HG02610 (cell line): ENCODE results near the gene MAST4.
"Not testable (repeated sequence)": the region's sequence is repeated elsewhere in the genome, so short reads cannot be mapped to it uniquely, and the experiment has no call there.

Experiments
- ATAC-seq: cut with Tn5 transposase; IDR thresholded peaks from one replicate; pipeline ENCODE4 v1.9.1; 2021; ENCODE audit warnings: mild to moderate bottlenecking, moderate library complexity; ENCODE audit not compliant: unreplicated experiment

The MAST4 gene

GRCh38 chr5:67168069-67168468, 571.9 kb downstream of the MAST4 start:
- ATAC-seq, result no peak

- no peak for ATAC-seq
Observed at GRCh38 chr5:67170767-67171166, 574.6 kb downstream of the MAST4 start.

- ATAC-seq, result not testable (repeated sequence)
Observed at GRCh38 chr5:67173351-67173750, 577.2 kb downstream of the MAST4 start.

DNA sequence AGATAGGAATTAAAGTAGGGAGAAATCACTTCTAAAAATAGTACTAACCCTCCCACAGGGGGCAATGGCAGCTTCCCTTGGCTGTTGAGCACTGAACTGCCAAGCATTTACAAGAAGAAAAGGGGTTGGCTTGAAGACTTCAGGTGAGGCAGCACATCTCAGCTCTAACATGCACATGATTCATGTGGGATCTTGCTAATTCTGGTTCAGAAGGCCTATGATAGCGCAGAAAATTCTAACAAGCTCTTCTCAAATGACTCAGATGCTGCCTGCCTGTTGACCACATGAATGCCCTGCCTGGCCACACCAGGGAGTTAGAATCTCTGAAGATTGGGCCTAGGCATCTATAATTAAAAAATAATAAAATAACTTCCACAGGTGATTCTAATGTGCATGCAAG, 577.8 kb downstream of the MAST4 start:
- ATAC-seq, result no peak

DNA sequence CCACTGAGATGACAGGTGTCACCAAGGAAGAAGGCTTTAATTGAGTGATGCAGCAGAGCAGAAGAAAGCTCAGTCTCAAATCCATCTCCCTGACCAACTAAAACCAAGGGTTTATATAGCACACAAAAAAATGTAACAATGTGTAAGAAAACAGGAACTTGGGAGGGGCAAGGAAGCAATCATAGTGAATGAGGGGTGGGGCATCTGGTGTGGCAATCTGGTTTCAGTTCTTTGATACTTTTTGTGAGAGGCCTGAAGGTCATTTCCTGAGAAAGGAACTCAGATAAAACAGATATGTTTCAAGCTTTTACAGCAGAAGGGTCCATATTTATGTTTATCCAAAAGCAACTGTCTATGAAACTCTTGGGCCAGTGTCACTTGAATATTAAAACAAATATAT, 580.7 kb downstream of the MAST4 start:
- no peak for ATAC-seq

- no peak for ATAC-seq
Observed at GRCh38 chr5:67178085-67178484, 581.9 kb downstream of the MAST4 start.

DNA sequence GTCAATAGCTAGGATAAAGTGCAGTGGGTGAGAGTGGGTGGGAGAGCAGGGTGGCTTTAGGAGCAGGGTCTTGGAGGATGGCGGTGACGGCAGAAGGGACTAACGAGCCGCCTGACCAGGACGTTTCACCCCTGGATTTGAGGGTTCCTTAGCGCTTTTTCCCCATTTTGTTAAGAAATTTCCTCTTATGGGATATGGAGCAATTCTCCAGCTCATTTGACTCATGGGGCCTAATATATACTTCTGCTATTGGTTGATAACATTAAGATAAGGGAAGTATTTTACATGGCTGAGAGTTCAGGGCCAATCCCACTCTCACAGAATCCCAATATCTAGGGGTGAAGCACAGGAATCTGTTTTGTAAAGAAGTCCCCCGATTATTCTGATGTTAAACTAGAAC, 582.8 kb downstream of the MAST4 start:
- no peak for ATAC-seq

- no peak for ATAC-seq
Observed at GRCh38 chr5:67179697-67180361, 583.6 kb downstream of the MAST4 start.

DNA sequence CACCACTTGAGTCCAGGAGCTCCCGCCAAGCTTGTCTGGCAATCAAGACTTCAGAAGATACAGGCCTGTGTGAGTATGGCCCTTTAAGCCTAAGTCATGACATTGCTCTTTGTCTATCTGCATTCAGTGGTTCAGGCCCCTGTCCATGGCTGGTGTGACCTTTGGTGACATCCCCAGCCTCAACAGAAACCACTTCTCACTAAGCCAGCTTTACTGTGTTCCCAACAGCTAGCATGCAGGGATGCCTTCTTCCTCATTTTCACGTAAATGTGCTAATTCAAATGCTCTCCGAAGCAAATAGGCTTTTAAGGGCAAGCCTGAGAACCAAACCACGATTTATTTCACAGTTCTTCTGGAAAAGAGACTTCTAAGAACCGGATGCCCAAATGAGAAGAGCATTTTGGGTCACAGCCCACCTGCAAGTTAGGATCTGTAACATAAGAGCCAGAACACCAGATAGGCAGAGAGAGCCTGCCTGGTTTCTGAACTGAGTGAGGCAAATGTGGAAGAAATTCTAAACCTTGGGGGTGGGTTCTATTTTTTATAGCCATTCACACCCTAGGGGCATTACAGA, 585.5 kb downstream of the MAST4 start:
- no peak for ATAC-seq

- ATAC-seq, result no peak
Observed at GRCh38 chr5:67182301-67182790, 586.2 kb downstream of the MAST4 start.

GRCh38 chr5:67183859-67184258, 587.7 kb downstream of the MAST4 start:
- no peak for ATAC-seq

DNA sequence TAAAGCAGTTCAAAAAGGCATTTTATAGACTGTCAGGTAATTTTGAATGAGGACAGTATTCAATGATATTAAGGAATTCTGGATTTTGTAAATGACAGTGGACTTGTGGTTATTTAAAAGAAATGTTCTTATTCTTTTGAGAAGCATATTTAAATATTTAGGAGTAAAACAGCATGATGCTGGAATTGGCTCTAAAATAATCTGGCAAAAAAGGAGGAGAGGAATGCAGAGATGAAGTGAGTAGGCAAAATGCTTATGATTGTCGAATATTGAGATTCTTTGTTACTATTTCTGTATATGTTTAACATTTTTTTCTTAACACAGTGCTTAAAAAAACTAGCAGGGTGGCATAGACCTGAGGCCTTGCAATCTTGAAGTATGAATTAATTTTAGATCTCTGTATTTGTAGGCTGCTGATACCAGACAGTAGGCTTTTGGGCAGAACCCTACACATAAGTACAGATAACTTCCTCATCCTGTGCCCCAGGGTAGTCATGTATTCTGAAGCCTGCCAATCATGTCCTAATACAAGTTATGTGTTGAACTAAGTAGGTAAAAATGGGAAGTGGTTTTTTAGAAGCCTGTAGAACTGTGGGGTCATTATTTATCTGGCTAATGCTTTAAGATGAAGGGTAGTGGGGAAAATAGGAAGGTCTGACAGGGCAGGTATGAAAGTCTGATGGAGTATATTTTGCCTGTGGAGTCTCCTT, 591.0 kb downstream of the MAST4 start:
- peak; percentile 78 for ATAC-seq

- no peak for ATAC-seq
Observed at GRCh38 chr5:67188274-67189078, 592.3 kb downstream of the MAST4 start.

GRCh38 chr5:67189079-67189354, 592.8 kb downstream of the MAST4 start:
- ATAC-seq, result no peak

DNA sequence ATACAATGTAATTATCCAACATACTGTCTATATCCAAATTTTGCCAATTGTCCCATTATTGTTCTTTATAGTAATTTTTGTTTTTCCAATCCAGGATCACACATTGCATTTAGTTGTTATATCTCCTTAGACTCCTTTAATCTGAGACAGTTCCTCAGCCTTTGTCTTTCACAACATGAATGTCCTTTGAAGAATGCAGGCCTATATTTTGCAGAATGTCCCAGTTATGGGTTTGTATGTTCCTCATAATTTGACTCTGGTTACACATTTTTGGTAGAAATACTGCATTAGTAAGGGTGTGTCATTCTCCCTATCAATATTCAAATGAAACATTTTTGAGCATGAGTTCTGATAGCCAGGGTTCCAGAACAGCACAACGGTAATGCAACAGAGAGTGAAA, 593.7 kb downstream of the MAST4 start:
- no peak for ATAC-seq

- no peak for ATAC-seq
Observed at GRCh38 chr5:67190410-67190809, 594.2 kb downstream of the MAST4 start.

DNA sequence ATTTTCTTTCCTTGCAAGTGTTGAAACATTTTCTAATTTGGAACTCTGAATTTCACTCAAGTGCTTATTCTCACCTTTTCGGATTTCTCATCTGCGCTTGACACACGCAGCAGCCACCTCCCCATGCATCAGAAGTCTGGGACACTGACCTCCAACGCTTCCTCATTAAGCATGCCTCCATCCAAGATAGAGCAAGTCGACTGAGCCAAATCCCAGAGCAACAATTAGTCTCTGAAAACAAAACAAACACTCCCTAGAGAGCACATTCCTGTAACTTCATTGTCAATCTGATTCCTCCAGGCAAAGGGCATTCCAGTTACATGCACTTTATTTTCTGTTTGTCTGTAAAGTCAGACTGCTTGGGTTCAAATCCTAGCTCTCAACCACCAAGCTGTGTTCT, 594.7 kb downstream of the MAST4 start:
- ATAC-seq, result no peak

DNA sequence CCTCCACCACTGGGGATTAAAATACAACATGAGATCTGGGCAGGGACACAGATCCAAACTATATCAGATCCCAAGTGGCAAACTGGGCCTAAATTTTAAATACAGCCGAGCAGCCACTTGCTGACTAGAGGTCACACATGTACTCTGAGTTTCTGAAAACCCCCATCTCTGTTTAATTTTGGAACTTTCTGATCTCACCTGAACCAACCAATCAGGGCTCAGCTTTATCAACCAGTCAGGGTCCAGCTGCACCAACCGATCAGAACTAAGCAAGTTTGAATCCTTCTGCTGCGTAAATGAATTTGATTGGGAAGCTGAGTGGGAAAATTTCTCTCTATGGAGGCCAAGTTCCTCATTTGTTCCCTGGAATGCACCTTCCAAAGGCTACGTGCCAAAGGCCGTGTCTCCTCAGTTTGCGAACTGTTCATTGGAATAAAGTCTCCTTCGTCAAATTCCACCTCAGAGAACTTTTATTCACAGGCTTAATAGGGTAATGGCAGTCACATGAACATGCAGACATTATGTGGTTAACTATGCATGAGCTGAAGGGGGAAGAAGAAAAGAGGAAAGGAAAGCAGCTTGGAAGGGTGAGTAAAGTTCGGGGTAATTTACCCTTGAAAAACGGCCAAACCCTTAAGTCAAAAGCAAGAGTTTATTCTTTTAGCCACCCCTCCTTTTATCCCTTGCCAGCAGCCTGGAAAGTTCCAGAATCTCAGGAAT, 596.7 kb downstream of the MAST4 start:
- ATAC-seq, result peak; percentile 34

- ATAC-seq, result no peak
Observed at GRCh38 chr5:67193439-67193807, 597.2 kb downstream of the MAST4 start.

DNA sequence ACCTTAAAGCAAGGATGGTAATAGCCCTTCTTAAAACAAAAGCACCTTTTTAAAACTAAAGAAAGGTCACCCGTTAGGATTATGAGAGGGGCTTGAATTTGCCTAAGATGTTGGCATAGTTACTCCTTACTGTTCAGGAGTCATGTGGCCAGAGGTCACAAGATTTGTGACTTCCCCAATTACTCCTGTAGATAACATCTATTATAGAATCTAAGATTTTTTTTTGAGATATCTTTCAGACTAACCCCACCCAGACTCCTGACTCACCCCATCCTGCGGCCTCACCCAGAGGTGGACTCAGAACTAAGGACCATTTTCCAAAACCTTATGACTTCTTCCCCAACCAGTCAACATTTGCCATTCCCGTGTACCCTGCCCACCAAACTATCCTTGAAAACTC, 598.0 kb downstream of the MAST4 start:
- ATAC-seq, result no peak
